Activated naive CD8-positive, alpha-beta T cell (primary cell): ENCODE results near the gene LCOR.
A peak's percentile ranks its signal among the peaks of the same experiment; 100 is the strongest.

Source experiments
- H3K27ac Mint-ChIP-seq: one replicate; pipeline ENCODE4 v1.8.0; 2021; ENCODE audit warnings: mixed read lengths
- H3K27me3 Mint-ChIP-seq: one replicate; pipeline ENCODE4 v1.8.0; 2021; ENCODE audit warnings: mixed read lengths
- H3K36me3 Mint-ChIP-seq: one replicate; pipeline ENCODE4 v1.8.0; 2021; ENCODE audit warnings: mixed read lengths
- H3K4me1 Mint-ChIP-seq: one replicate; pipeline ENCODE4 v1.8.0; 2021; ENCODE audit warnings: low read depth, mixed read lengths
- H3K4me3 Mint-ChIP-seq: one replicate; pipeline ENCODE4 v1.8.0; 2021; ENCODE audit warnings: mild to moderate bottlenecking, mixed read lengths
- H3K9me3 Mint-ChIP-seq: one replicate; pipeline ENCODE4 v1.8.0; 2021; ENCODE audit warnings: low read depth, mixed read lengths

Gene LCOR

GRCh38 chr10:96851281-96851680, 19.2 kb downstream of the LCOR start:
- peaks cover 60% of the 10 kb centered on the region for H3K4me1 Mint-ChIP-seq
- H3K9me3 Mint-ChIP-seq, result no peaks in the 10 kb centered on the region
- no peak overlapping the region for H3K27ac Mint-ChIP-seq
- no peaks in the 10 kb centered on the region for H3K27me3 Mint-ChIP-seq
- no peak overlapping the region for H3K4me3 Mint-ChIP-seq
- peaks cover 8% of the 10 kb centered on the region for H3K36me3 Mint-ChIP-seq

GRCh38 chr10:96856317-96856716, 24.2 kb downstream of the LCOR start:
- Mint-ChIP-seq H3K4me3 (no peak overlapping the region), H3K4me1 (peaks cover 71% of the 10 kb centered on the region), H3K27me3 (no peaks in the 10 kb centered on the region), H3K36me3 (peaks cover 12% of the 10 kb centered on the region), H3K9me3 (no peaks in the 10 kb centered on the region), H3K27ac (no peak overlapping the region)

GRCh38 chr10:96857301-96858012, 25.4 kb downstream of the LCOR start:
- Mint-ChIP-seq H3K27ac (peak overlapping the region; percentile 18), H3K27me3 (no peaks in the 10 kb centered on the region), H3K4me3 (no peak overlapping the region), H3K4me1 (peaks cover 71% of the 10 kb centered on the region), H3K9me3 (no peaks in the 10 kb centered on the region), H3K36me3 (peaks cover 11% of the 10 kb centered on the region)

- Mint-ChIP-seq H3K36me3 (peaks cover 11% of the 10 kb centered on the region), H3K4me3 (no peak overlapping the region), H3K27me3 (no peaks in the 10 kb centered on the region), H3K9me3 (no peaks in the 10 kb centered on the region), H3K27ac (peak overlapping the region; percentile 18), H3K4me1 (peaks cover 67% of the 10 kb centered on the region)
Measured at GRCh38 chr10:96858038-96858705, 26.1 kb downstream of the LCOR start.

- H3K27me3 Mint-ChIP-seq, result no peaks in the 10 kb centered on the region
- peaks cover 67% of the 10 kb centered on the region for H3K4me1 Mint-ChIP-seq
- no peak overlapping the region for H3K4me3 Mint-ChIP-seq
Measured at GRCh38 chr10:96858706-96859050, 26.6 kb downstream of the LCOR start.

GRCh38 chr10:96860631-96861277, 28.7 kb downstream of the LCOR start:
- H3K36me3 Mint-ChIP-seq, result peaks cover 11% of the 10 kb centered on the region
- H3K27ac Mint-ChIP-seq, result peak overlapping the region; percentile 46
- H3K4me1 Mint-ChIP-seq, result peaks cover 70% of the 10 kb centered on the region
- H3K27me3 Mint-ChIP-seq, result no peaks in the 10 kb centered on the region
- H3K9me3 Mint-ChIP-seq, result no peaks in the 10 kb centered on the region
- H3K4me3 Mint-ChIP-seq, result no peak overlapping the region

More at GRCh38 chr10:96858706-96859050, 26.6 kb downstream of the LCOR start:
- Mint-ChIP-seq H3K27ac (no peak overlapping the region), H3K9me3 (no peaks in the 10 kb centered on the region), H3K36me3 (peaks cover 13% of the 10 kb centered on the region)

- Mint-ChIP-seq H3K4me3 (peak overlapping the region; percentile 9), H3K27ac (peak overlapping the region; percentile 76), H3K27me3 (no peaks in the 10 kb centered on the region), H3K4me1 (peaks cover 51% of the 10 kb centered on the region), H3K9me3 (no peaks in the 10 kb centered on the region), H3K36me3 (peaks cover 9% of the 10 kb centered on the region)
Measured at GRCh38 chr10:96863922-96864543, 31.9 kb downstream of the LCOR start.

- Mint-ChIP-seq H3K36me3 (peaks cover 10% of the 10 kb centered on the region), H3K27me3 (no peaks in the 10 kb centered on the region), H3K27ac (peak overlapping the region; percentile 78), H3K4me1 (peaks cover 55% of the 10 kb centered on the region), H3K4me3 (no peak overlapping the region), H3K9me3 (no peaks in the 10 kb centered on the region)
Measured at GRCh38 chr10:96873086-96873485, 41.0 kb downstream of the LCOR start.

GRCh38 chr10:96873756-96874467, 41.8 kb downstream of the LCOR start:
- Mint-ChIP-seq H3K27me3 (no peaks in the 10 kb centered on the region), H3K4me3 (no peak overlapping the region), H3K9me3 (no peaks in the 10 kb centered on the region), H3K36me3 (peaks cover 13% of the 10 kb centered on the region), H3K27ac (peak overlapping the region; percentile 78), H3K4me1 (peaks cover 57% of the 10 kb centered on the region)

- peaks cover 63% of the 10 kb centered on the region for H3K4me1 Mint-ChIP-seq
- H3K9me3 Mint-ChIP-seq, result peaks cover 4% of the 10 kb centered on the region
- H3K36me3 Mint-ChIP-seq, result peaks cover 14% of the 10 kb centered on the region
- H3K27me3 Mint-ChIP-seq, result no peaks in the 10 kb centered on the region
- H3K27ac Mint-ChIP-seq, result no peak overlapping the region
- no peak overlapping the region for H3K4me3 Mint-ChIP-seq
Measured at GRCh38 chr10:96878057-96878456, 46.0 kb downstream of the LCOR start.

- peak overlapping the region; percentile 61 for H3K27ac Mint-ChIP-seq
- peaks cover 11% of the 10 kb centered on the region for H3K36me3 Mint-ChIP-seq
- no peaks in the 10 kb centered on the region for H3K27me3 Mint-ChIP-seq
- H3K9me3 Mint-ChIP-seq, result peaks cover 4% of the 10 kb centered on the region
- H3K4me1 Mint-ChIP-seq, result peaks cover 53% of the 10 kb centered on the region
- no peak overlapping the region for H3K4me3 Mint-ChIP-seq
Measured at GRCh38 chr10:96880575-96880974, 48.5 kb downstream of the LCOR start.

- Mint-ChIP-seq H3K36me3 (peaks cover 31% of the 10 kb centered on the region), H3K27ac (no peak overlapping the region), H3K4me1 (peaks cover 34% of the 10 kb centered on the region), H3K4me3 (no peak overlapping the region), H3K9me3 (peaks cover 10% of the 10 kb centered on the region), H3K27me3 (no peaks in the 10 kb centered on the region)
Measured at GRCh38 chr10:96889415-96890171, 57.5 kb downstream of the LCOR start.

- no peak overlapping the region for H3K27ac Mint-ChIP-seq
- H3K36me3 Mint-ChIP-seq, result peaks cover 31% of the 10 kb centered on the region
- H3K4me3 Mint-ChIP-seq, result no peak overlapping the region
- H3K9me3 Mint-ChIP-seq, result peaks cover 10% of the 10 kb centered on the region
- H3K27me3 Mint-ChIP-seq, result no peaks in the 10 kb centered on the region
- peaks cover 37% of the 10 kb centered on the region for H3K4me1 Mint-ChIP-seq
Measured at GRCh38 chr10:96890172-96890513, 58.0 kb downstream of the LCOR start.

GRCh38 chr10:96890580-96890979, 58.5 kb downstream of the LCOR start:
- Mint-ChIP-seq H3K4me1 (peaks cover 42% of the 10 kb centered on the region), H3K4me3 (no peak overlapping the region), H3K27ac (no peak overlapping the region), H3K27me3 (no peaks in the 10 kb centered on the region), H3K36me3 (peaks cover 31% of the 10 kb centered on the region), H3K9me3 (peaks cover 10% of the 10 kb centered on the region)
